Glutamatergic neuron (in vitro differentiated cells): ENCODE data around the gene PHF1. TPM values are rescaled to one million over a fixed set of nuclear protein-coding genes. Genes with fewer than 3 reads are reported as not detected.

Source experiments
- DNase-seq: peaks from one replicate; pipeline ENCODE4 v3.0.0; 2022
- H3K27ac Mint-ChIP-seq: one replicate; pipeline ENCODE4 v1.8.0; 2020; ENCODE audit warnings: mild to moderate bottlenecking, mixed read lengths, inconsistent platforms; ENCODE audit not compliant: unreplicated experiment
- H3K27me3 Mint-ChIP-seq: one replicate; pipeline ENCODE4 v1.8.0; 2020; ENCODE audit warnings: mild to moderate bottlenecking, moderate library complexity, mixed read lengths, inconsistent platforms; ENCODE audit not compliant: unreplicated experiment
- H3K36me3 Mint-ChIP-seq: one replicate; pipeline ENCODE4 v1.8.0; 2020; ENCODE audit warnings: mild to moderate bottlenecking, mixed read lengths, inconsistent platforms; ENCODE audit not compliant: unreplicated experiment
- H3K4me1 Mint-ChIP-seq: one replicate; pipeline ENCODE4 v1.8.0; 2020; ENCODE audit warnings: mild to moderate bottlenecking, low read depth, mixed read lengths, inconsistent platforms; ENCODE audit not compliant: unreplicated experiment
- H3K4me3 Mint-ChIP-seq: one replicate; pipeline ENCODE4 v1.8.0; 2020; ENCODE audit warnings: mild to moderate bottlenecking, mixed read lengths, inconsistent platforms; ENCODE audit not compliant: unreplicated experiment
- H3K9me3 Mint-ChIP-seq: one replicate; pipeline ENCODE4 v1.8.0; 2020; ENCODE audit warnings: mild to moderate bottlenecking, moderate library complexity, mixed read lengths, inconsistent platforms; ENCODE audit not compliant: unreplicated experiment
- CTCF ChIP-seq: fragments of 200-600 bp; sonication (generic); IDR thresholded peaks from one replicate; pipeline ENCODE4 v1.5.0; 2021; ENCODE audit not compliant: partially characterized antibody, unreplicated experiment
- total RNA-seq: library from RNA; stranded (reverse); fragmentation: NEBNext Ultra II Directional; extraction: Animal tissue kit (Norgen Biotek cat#: 25700); gene quantifications from one replicate; pipeline ENCODE4 v1.2.1, GENCODE V29; 2021; ENCODE audit not compliant: unreplicated experiment

Gene PHF1
- total RNA-seq, 1 donor from 2014 or later, result 73.5 TPM

GRCh38 chr6:33380272-33380981, 30.4 kb upstream of the PHF1 start:
- Mint-ChIP-seq H3K4me3 (no peak overlapping the region), H3K27me3 (peaks cover 2% of the 10 kb centered on the region), H3K9me3 (peaks cover 4% of the 10 kb centered on the region), H3K27ac (no peak overlapping the region), H3K36me3 (no peaks in the 10 kb centered on the region), H3K4me1 (peaks cover 10% of the 10 kb centered on the region)
- no peak for TF ChIP-seq CTCF
- no peak for DNase-seq

DNA sequence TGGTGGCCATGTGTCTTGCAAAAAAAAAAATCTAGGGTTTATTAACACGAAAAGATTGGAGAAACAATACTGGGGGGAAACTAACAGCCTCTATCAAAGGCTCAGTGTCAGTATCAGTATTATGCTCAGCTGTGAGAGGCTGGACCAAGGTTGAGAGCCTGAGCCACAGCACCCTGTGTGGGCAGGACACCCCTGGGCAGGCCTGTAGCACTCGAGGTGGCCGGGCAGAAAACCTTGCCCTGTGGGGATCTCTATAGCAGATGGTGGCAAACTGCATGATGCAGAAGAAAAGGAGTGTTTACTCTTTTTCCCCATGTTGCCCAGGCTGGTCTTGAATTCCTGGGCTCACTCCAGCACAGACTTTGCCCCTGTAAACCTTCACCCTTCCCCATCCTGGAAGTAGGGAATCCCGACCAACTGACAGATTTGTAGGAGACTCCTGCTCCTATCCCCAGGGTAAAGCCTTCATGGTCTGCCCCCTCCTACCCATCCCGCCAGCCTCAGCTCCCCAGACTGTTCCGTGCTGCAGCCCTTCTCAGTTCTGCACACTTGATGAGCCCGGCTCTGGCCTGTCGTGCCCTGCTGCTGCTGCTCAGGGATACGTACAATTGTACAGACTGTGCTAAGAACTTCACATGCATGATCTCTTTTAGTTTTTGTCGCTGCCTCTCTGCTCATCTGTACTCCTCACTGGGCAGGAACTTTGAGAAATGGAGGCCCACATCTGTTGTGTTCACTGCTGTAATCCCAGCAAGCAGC, 27.2 kb upstream of the PHF1 start:
- H3K27me3 Mint-ChIP-seq, result peaks cover 2% of the 10 kb centered on the region
- H3K4me1 Mint-ChIP-seq, result peaks cover 10% of the 10 kb centered on the region
- no peak for TF ChIP-seq CTCF
- no peaks in the 10 kb centered on the region for H3K36me3 Mint-ChIP-seq
- peak overlapping the region; percentile 5 for H3K27ac Mint-ChIP-seq
- H3K9me3 Mint-ChIP-seq, result peaks cover 4% of the 10 kb centered on the region
- no peak overlapping the region for H3K4me3 Mint-ChIP-seq
- DNase-seq, result no peak

DNA sequence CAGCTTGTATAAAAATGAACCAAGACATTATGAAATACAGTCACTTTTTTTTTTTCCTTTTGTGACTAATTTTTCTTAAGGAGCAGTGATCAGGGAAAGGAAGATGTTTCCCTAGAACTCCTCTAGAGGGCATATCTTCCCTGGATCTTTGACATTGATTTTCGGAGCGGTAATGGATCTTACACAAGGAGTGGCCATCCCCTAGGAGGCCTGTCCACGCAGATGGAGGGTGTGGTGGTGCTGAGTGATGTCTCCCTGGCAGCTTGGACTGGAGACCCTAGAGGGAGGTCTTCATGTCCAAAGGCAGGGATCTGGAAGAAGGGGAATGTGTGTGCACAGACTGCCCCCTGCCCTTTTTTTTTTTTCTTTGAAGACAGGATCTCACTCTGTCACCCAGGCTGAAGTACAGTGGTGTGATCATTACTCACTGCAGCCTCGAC, 26.2 kb upstream of the PHF1 start:
- peak; percentile 30 for TF ChIP-seq CTCF
- peak; percentile 59 for DNase-seq
- H3K36me3 Mint-ChIP-seq, result no peaks in the 10 kb centered on the region
- H3K27me3 Mint-ChIP-seq, result peaks cover 2% of the 10 kb centered on the region
- peak overlapping the region; percentile 87 for H3K27ac Mint-ChIP-seq
- H3K9me3 Mint-ChIP-seq, result peaks cover 4% of the 10 kb centered on the region
- peaks cover 10% of the 10 kb centered on the region for H3K4me1 Mint-ChIP-seq
- H3K4me3 Mint-ChIP-seq, result peak overlapping the region; percentile 65

GRCh38 chr6:33390173-33390572, 20.6 kb upstream of the PHF1 start:
- peak overlapping the region; percentile 89 for H3K4me3 Mint-ChIP-seq
- no peak for TF ChIP-seq CTCF
- peak overlapping the region; percentile 81 for H3K27ac Mint-ChIP-seq
- no peak for DNase-seq
- H3K36me3 Mint-ChIP-seq, result no peaks in the 10 kb centered on the region
- H3K27me3 Mint-ChIP-seq, result peaks cover 3% of the 10 kb centered on the region
- H3K4me1 Mint-ChIP-seq, result peaks cover 22% of the 10 kb centered on the region
- peaks cover 5% of the 10 kb centered on the region for H3K9me3 Mint-ChIP-seq
